ENCODE data around the gene CFAP119. TPM values are rescaled to one million over a fixed set of nuclear protein-coding genes. Genes with fewer than 3 reads are reported as not detected.

CFAP119 gene
- total RNA-seq, 1 experiment from 2014 or later: 9.6 TPM

DNA sequence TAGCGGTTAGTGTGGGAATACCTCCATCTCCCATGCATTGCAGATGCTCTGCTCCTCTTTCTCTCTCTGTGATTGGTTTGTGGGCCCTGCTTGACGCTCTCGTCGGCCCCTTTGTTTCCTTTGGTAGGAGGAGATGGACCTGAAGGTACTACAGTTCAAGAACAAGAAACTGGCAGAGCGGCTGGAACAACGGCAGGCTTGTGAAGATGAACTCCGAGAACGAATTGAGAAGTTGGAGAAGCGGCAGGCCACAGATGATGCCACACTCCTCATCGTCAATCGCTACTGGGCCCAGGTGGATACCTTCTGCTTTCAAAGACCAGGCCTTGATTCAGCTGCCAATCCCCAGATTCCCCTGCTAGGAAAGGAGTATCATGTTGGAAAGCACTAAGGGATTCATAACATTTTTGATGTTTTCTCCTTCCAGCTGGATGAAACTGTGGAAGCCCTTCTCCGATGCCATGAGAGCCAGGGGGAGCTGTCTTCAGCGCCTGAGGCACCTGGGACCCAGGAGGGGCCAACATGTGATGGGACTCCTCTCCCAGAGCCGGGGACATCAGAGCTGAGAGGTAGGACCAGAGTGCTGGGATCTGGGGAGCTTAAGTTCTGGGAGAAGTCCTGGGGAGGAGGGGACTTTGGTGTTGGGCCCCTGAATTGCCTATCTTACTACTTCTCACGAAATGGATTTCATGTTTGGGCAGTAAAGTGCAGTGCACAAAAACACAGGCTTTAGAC is 1.3 kb upstream of the CFAP119 start:
- CTCF ChIA-PET: interaction anchor here (0.5 kb wide), 1 partner anchor 169 kb away, joined by 6 read pairs; no protein-coding TSS in a partner anchor
- peaks cover 4% of the 10 kb centered on the region; the same call in 1 of the 2 replicates for H4K20me1 ChIP-seq (ENCODE audit: low read length)
- no peaks in the 10 kb centered on the region for H3K27me3 ChIP-seq (ENCODE audit: low read length)
- POLR2A ChIA-PET (ENCODE audit: unreplicated experiment): no interaction called here
- DNase-seq (no peak), ATAC-seq (no peak)
- H3K4me1 ChIP-seq (ENCODE audit: insufficient read depth, low read length): peaks cover 20% of the 10 kb centered on the region
- H3K27ac ChIP-seq (ENCODE audit: low read length): no peak overlapping the region
- peak overlapping the region; percentile 89 for H3K4me2 ChIP-seq (ENCODE audit: low read length)
- peaks cover 21% of the 10 kb centered on the region; the same call in 1 of the 2 replicates for H3K36me3 ChIP-seq (ENCODE audit: low read depth, low read length)
- no peaks in the 10 kb centered on the region for H3F3A ChIP-seq (ENCODE audit: low read length, unreplicated experiment)
- H3K4me3 ChIP-seq (ENCODE audit: low read length): peak overlapping the region; percentile 82
- TF ChIP-seq, protein P1, sequence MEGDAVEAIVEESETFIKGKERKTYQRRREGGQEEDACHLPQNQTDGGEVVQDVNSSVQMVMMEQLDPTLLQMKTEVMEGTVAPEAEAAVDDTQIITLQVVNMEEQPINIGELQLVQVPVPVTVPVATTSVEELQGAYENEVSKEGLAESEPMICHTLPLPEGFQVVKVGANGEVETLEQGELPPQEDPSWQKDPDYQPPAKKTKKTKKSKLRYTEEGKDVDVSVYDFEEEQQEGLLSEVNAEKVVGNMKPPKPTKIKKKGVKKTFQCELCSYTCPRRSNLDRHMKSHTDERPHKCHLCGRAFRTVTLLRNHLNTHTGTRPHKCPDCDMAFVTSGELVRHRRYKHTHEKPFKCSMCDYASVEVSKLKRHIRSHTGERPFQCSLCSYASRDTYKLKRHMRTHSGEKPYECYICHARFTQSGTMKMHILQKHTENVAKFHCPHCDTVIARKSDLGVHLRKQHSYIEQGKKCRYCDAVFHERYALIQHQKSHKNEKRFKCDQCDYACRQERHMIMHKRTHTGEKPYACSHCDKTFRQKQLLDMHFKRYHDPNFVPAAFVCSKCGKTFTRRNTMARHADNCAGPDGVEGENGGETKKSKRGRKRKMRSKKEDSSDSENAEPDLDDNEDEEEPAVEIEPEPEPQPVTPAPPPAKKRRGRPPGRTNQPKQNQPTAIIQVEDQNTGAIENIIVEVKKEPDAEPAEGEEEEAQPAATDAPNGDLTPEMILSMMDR (conservative IDR thresholded peaks at IDR 0.05; ENCODE audit: low read depth, low read length): no peak
- TF ChIP-seq EZH2phosphoT487 (IDR thresholded peaks at IDR 0.05; ENCODE audit: borderline replicate concordance, low read length): no peak
- no peak for TF ChIP-seq EZH2 (IDR thresholded peaks at IDR 0.05; ENCODE audit: low read length, unreplicated experiment)
- no peaks in the 10 kb centered on the region for H3K9me3 ChIP-seq (ENCODE audit: low read length)
- H3K79me2 ChIP-seq (ENCODE audit: low read length): peaks cover 33% of the 10 kb centered on the region
- H3K9me2 ChIP-seq (replicated peaks; ENCODE audit: low read length): no peaks in the 10 kb centered on the region
- no TSS peak for BruUV-seq (replicated peaks)
- intact Hi-C loops (cut with micrococcal nuclease): loop anchor here (2.0 to 5.0 kb wide), 2 partner anchors 22 to 106 kb away; partner anchors contain the start of gene FBRS
- no peak overlapping the region for H2AFZ ChIP-seq (ENCODE audit: low read length)
- peak overlapping the region; percentile 84 for H3K9ac ChIP-seq (ENCODE audit: low read length)

- H3K9ac ChIP-seq (ENCODE audit: low read length): peak overlapping the region; percentile 71
- no peaks in the 10 kb centered on the region for H3K9me3 ChIP-seq (ENCODE audit: low read length)
- H3K4me3 ChIP-seq (ENCODE audit: low read length): peak overlapping the region; percentile 82
- TF ChIP-seq EZH2 (IDR thresholded peaks at IDR 0.05; ENCODE audit: low read length, unreplicated experiment) (no peak), EZH2phosphoT487 (IDR thresholded peaks at IDR 0.05; ENCODE audit: borderline replicate concordance, low read length) (no peak)
- TF ChIP-seq, protein P1 (conservative IDR thresholded peaks at IDR 0.05; ENCODE audit: low read depth, low read length): no peak
- CTCF ChIA-PET: no interaction called here
- H4K20me1 ChIP-seq (ENCODE audit: low read length): peaks cover 4% of the 10 kb centered on the region; the same call in 1 of the 2 replicates
- H3K4me2 ChIP-seq (ENCODE audit: low read length): peak overlapping the region; percentile 93
- peak overlapping the region; percentile 27 for H3K27ac ChIP-seq (ENCODE audit: low read length)
- H2AFZ ChIP-seq (ENCODE audit: low read length): peak overlapping the region; percentile 78
- POLR2A ChIA-PET (ENCODE audit: unreplicated experiment): no interaction called here
- H3K4me1 ChIP-seq (ENCODE audit: insufficient read depth, low read length): peaks cover 20% of the 10 kb centered on the region
- BruUV-seq (replicated peaks): TSS peak; percentile 57
- H3K79me2 ChIP-seq (ENCODE audit: low read length): peaks cover 33% of the 10 kb centered on the region
- H3F3A ChIP-seq (ENCODE audit: low read length, unreplicated experiment): no peaks in the 10 kb centered on the region
- DNase-seq (peak; percentile 28), ATAC-seq (peak; percentile 48)
- H3K9me2 ChIP-seq (replicated peaks; ENCODE audit: low read length): no peaks in the 10 kb centered on the region
- H3K36me3 ChIP-seq (ENCODE audit: low read depth, low read length): peaks cover 16% of the 10 kb centered on the region; the same call in 1 of the 2 replicates
- H3K27me3 ChIP-seq (ENCODE audit: low read length): no peaks in the 10 kb centered on the region
- intact Hi-C loops (cut with micrococcal nuclease): loop anchor here (5.0 kb wide), 1 partner anchor 104 kb away; the partner anchor contains the start of gene FBRS
These were observed 385 bp downstream of the CFAP119 start for GRCh38 chr16:30761427-30761927.
